Muscle layer of colon (tissue), 2 donors: Measurements from ENCODE around the gene KATNAL1.

ENCODE experiments used
- H3K27ac ChIP-seq: one replicate; pipeline ENCODE4 v1.7.0; 2013; ENCODE audit warnings: low read depth, mild to moderate bottlenecking, low read length, moderate library complexity
- H3K27me3 ChIP-seq, 2 donors: one replicate each; pipeline ENCODE4 v1.7.0; 2013; ENCODE audit warnings: low read length in 2 of 2, mild to moderate bottlenecking in 2 of 2; ENCODE audit not compliant: insufficient read depth in 2 of 2, control insufficient read depth in 1 of 2
- H3K36me3 ChIP-seq: one replicate; pipeline ENCODE4 v1.7.0; 2013; ENCODE audit warnings: mild to moderate bottlenecking, low read length; ENCODE audit not compliant: insufficient read depth
- H3K4me1 ChIP-seq: one replicate; pipeline ENCODE4 v1.7.0; 2013; ENCODE audit warnings: mild to moderate bottlenecking, low read length; ENCODE audit not compliant: insufficient read depth
- H3K4me3 ChIP-seq, 2 donors: one replicate each; pipeline ENCODE4 v1.7.0; 2013; ENCODE audit warnings: low read length in 2 of 2, low read depth in 1 of 2, mild to moderate bottlenecking in 1 of 2, moderate library complexity in 1 of 2
- H3K9ac ChIP-seq: one replicate; pipeline ENCODE4 v1.7.0; 2013; ENCODE audit warnings: low read length
- H3K9me3 ChIP-seq: one replicate; pipeline ENCODE4 v1.7.0; 2013; ENCODE audit warnings: mild to moderate bottlenecking, low read length
- donor health status: abdominal sarcoma.
- donor health status: Adenocarcinoma of cecum.

Gene KATNAL1

DNA sequence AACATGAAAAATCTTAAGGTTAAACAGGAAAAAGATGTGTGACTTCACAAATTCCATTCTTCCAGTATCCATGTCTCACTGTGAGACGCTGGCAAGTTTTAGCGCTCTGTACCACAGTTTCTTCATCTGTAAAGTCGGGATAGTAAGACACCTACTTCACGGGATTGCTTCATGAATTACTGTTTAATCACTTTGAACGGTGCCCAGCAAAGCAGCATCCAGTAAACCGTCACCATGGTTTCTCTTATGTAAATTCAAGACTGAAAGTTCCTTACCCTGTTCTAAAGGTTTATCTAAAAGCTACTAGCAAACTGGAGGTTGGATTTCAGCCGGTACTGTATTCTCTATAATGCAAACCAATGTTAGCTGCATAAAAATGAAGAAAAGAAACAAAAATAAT, 53.5 kb downstream of the KATNAL1 start:
- H3K9ac ChIP-seq = no peak overlapping the region
- H3K27me3 ChIP-seq = no peaks in the 10 kb centered on the region
- H3K27ac ChIP-seq = no peak overlapping the region
- no peak overlapping the region for H3K4me3 ChIP-seq
- H3K36me3 ChIP-seq = peaks cover 6% of the 10 kb centered on the region
- peaks cover 21% of the 10 kb centered on the region for H3K4me1 ChIP-seq
- peaks cover 3% of the 10 kb centered on the region for H3K9me3 ChIP-seq

DNA sequence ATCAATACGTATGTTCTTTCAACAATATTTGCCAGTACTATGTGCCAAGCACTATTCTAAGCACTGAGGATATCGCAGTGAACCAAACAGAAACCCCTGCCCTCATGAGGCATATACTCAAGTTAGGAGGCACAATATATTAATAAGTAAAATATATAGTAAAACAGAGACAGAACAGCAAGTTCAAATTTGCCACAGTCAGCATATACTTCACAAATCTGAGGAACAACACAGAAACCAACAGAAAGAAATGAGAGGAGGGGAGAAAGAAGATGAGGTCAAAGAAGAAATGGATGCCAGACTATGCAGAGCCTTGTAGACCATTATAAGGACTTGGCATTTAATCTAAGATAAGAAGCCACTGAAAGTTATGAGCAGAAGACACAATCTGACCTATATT, 59.9 kb downstream of the KATNAL1 start:
- H3K4me1 ChIP-seq = no peaks in the 10 kb centered on the region
- H3K9me3 ChIP-seq = peaks cover 3% of the 10 kb centered on the region
- H3K27ac ChIP-seq = no peak overlapping the region
- no peaks in the 10 kb centered on the region for H3K36me3 ChIP-seq
- H3K9ac ChIP-seq = no peak overlapping the region
- H3K4me3 ChIP-seq = no peak overlapping the region
- no peaks in the 10 kb centered on the region for H3K27me3 ChIP-seq

DNA sequence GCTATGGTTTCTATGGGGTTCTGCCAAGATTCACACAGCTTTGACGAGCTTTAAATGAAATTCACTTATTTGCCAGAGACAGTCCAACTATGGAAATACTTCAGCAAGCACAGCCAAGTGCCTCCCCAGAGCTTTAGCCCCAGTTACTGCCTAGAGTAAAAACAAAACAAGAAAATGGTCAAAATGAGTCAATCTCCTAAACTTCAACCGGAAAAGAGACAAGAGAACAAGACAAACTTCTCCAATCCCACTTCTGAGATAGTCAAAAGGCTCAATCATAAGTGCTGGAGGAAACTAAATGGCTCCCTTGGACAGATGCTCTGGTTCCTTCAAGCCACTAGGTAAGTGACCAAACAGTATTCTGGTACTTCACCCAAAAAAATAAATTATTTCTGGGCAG, 65.8 kb downstream of the KATNAL1 start:
- Histone ChIP-seq H3K9me3 (no peaks in the 10 kb centered on the region), H3K4me1 (peaks cover 6% of the 10 kb centered on the region), H3K27ac (no peak overlapping the region), H3K27me3 (no peaks in the 10 kb centered on the region), H3K4me3 (no peak overlapping the region), H3K36me3 (no peaks in the 10 kb centered on the region), H3K9ac (no peak overlapping the region)

DNA sequence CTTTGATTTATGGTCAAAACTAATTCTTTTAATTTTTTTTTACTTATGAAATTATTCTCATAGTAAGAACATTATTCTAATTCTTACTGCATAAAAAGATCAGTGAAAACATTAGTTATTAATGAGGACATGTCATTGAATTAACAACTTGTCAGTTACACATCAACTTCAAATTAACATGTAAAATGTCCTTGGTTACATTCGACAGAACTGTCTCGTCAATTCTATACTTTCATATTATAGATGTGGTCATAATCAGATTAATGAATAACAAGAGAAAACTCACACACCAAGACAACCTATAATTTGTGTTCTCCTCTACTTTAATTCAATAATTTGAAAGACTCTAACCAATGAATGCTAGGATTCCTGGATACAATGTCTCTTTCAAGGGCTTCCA, 66.7 kb downstream of the KATNAL1 start:
- no peak overlapping the region for H3K27ac ChIP-seq
- no peak overlapping the region for H3K4me3 ChIP-seq
- H3K4me1 ChIP-seq = peaks cover 6% of the 10 kb centered on the region
- H3K27me3 ChIP-seq = no peaks in the 10 kb centered on the region
- no peak overlapping the region for H3K9ac ChIP-seq
- H3K9me3 ChIP-seq = no peaks in the 10 kb centered on the region
- H3K36me3 ChIP-seq = no peaks in the 10 kb centered on the region

DNA sequence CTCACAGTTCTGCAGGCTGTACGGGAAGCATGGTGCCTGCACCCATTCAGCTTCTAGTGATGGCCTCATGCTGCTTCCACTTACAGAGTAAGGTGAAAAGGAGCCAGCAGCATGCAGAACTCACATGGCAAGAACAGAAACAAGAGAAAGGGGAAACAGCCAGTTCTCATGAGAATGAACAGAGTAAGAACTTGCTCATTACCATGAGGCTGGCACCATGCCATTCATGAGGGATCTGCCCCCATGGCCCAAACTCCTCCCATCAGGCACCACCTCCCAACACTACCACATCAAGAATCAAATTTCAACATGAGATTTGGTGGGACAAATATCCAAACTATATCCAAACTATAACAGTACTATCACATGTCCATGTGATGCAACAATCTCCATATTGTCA, 72.1 kb downstream of the KATNAL1 start:
- H3K27me3 ChIP-seq = no peaks in the 10 kb centered on the region
- H3K36me3 ChIP-seq = peaks cover 9% of the 10 kb centered on the region
- no peaks in the 10 kb centered on the region for H3K4me1 ChIP-seq
- H3K4me3 ChIP-seq = no peak overlapping the region
- H3K9ac ChIP-seq = no peak overlapping the region
- H3K9me3 ChIP-seq = no peaks in the 10 kb centered on the region
- no peak overlapping the region for H3K27ac ChIP-seq

DNA sequence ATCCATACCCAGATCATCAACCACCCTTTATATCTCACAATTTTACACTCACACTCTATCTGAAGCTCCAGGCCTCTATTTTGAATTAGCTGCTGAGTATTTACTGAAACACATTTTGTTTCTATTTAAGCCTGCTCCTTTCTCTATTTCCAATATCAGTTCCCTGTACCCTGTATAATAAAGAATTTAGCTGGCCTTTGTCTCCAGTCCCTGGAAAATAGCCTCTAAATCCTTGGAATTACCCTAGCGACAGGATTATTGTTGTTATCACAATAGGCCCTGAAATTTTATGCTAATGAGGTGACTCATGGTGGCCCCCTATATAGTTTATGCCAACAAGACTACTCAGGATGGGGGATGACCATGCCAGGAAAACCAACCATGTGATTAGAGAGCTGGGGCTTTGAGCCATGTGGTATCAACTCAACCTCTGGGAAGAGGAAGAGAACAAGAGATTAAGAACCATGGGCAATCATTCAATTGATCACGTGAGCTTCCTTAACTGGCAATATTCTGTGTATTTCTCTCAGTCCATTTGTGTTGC, 72.7 kb downstream of the KATNAL1 start:
- H3K4me1 ChIP-seq = no peaks in the 10 kb centered on the region
- H3K4me3 ChIP-seq = no peak overlapping the region
- H3K9ac ChIP-seq = no peak overlapping the region
- peaks cover 12% of the 10 kb centered on the region for H3K36me3 ChIP-seq
- no peak overlapping the region for H3K27ac ChIP-seq
- no peaks in the 10 kb centered on the region for H3K27me3 ChIP-seq
- H3K9me3 ChIP-seq = no peaks in the 10 kb centered on the region

DNA sequence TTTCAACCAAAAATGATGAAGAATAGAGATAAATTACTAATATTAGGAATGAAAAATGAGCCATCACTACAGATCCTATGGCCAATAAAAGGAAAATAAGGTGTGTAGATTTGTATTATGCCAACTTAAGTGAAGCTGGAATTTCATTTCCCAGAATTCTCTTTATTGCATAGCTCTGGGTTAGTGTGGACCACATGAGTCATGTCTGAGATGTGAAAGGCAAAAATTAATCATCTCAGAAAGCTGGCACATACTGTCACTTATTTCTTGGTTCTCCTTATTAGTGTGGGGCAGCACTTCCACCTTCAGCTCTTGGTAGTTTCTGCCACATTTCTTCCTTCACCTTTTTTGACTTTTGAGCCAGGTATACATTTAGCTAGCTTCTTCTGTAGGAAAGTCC, 82.6 kb downstream of the KATNAL1 start:
- Histone ChIP-seq H3K27ac (no peak overlapping the region), H3K4me3 (no peak overlapping the region), H3K9me3 (peaks cover 5% of the 10 kb centered on the region), H3K27me3 (no peaks in the 10 kb centered on the region), H3K36me3 (peaks cover 31% of the 10 kb centered on the region), H3K9ac (no peak overlapping the region), H3K4me1 (no peaks in the 10 kb centered on the region)

DNA sequence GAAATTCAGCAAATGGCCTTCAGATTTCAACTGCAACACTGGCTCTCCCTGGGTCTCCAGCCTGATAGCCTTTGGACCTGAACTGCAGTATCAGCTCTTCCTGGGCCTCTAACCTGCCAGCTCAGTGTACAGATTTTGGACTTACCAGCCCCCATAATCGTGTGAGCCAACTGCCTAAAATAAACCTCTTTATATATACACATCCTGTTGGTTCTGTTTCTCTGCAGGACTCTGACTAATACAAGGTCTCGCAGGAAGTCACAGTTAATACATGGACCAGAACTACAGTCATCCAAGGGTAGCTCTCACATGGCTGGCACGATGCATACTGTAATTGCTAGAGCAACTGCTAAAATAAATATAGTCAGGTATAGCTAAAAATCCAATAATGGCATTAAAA, 85.1 kb downstream of the KATNAL1 start:
- H3K27me3 ChIP-seq = no peaks in the 10 kb centered on the region

DNA sequence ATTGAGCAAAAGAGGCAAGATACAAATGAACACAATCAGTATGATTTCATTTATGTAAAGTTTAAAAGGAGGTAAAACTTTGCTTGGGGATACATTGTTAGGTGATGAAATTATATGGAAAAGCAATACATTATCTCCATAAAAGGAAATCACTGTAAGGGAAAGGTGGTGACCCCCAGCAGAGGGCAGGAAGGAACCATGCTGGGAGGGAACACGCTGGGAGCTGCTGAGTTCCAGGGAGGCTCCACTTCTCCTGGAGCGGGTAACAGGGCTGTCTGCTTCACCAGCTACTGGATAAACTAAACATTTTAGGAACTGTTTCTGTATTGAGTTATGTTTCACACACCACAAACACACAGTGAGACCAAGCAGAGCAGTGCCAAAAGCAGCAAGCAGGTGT, 91.2 kb downstream of the KATNAL1 start:
- peaks cover 10% of the 10 kb centered on the region for H3K4me1 ChIP-seq
- H3K9me3 ChIP-seq = no peaks in the 10 kb centered on the region
- no peak overlapping the region for H3K4me3 ChIP-seq
- H3K36me3 ChIP-seq = peaks cover 5% of the 10 kb centered on the region
- no peak overlapping the region for H3K9ac ChIP-seq
- H3K27me3 ChIP-seq = no peaks in the 10 kb centered on the region
- peak overlapping the region; percentile 53 for H3K27ac ChIP-seq

More for the DNA sequence above, 85.1 kb downstream of the KATNAL1 start:
- no peaks in the 10 kb centered on the region for H3K4me1 ChIP-seq
- H3K9ac ChIP-seq = no peak overlapping the region
- no peak overlapping the region for H3K4me3 ChIP-seq
- H3K36me3 ChIP-seq = peaks cover 17% of the 10 kb centered on the region
- H3K27ac ChIP-seq = no peak overlapping the region
- peaks cover 5% of the 10 kb centered on the region for H3K9me3 ChIP-seq

DNA sequence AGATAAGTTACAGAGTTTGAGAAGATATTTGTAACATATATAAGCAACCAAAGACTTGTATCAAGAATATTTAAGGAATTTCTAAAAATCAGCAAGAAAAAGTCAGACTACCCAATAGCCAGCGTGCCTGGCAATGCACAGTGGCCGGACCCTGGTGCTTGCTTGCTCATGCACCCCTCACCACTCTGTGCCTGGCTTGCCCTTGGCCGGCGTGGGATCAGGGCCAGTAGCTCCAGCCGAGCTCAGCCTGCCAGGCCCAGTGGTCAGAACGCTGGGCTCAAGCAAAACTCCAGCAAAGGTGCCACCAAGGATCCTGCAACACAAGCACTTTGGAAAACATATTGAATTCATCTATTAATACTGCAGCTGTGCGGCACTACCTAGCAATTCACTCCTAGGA, 95.1 kb downstream of the KATNAL1 start:
- Histone ChIP-seq H3K27ac (no peak overlapping the region), H3K4me3 (no peak overlapping the region), H3K27me3 (no peaks in the 10 kb centered on the region), H3K4me1 (peaks cover 10% of the 10 kb centered on the region), H3K9ac (no peak overlapping the region), H3K36me3 (peaks cover 12% of the 10 kb centered on the region), H3K9me3 (no peaks in the 10 kb centered on the region)

DNA sequence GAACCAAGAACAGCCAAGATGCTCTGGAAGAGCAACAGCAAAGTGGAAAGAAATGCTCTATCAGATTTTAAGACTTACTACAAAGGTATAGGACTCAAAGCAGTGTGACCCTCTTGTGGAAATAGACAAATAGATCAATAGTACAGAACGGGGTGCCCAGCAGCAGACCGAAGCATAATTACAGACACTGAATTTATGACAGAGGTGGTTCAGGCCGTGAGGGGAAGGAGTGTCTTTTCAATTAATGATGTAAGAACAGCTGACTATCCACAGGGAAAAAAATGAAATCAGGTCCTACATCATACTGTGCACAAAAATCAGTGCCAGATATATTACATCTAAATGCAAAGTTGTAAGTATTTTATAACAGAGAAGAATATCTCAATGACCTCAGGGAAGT, 95.6 kb downstream of the KATNAL1 start:
- H3K27me3 ChIP-seq = no peaks in the 10 kb centered on the region
- peaks cover 9% of the 10 kb centered on the region for H3K4me1 ChIP-seq
- no peak overlapping the region for H3K9ac ChIP-seq
- peaks cover 16% of the 10 kb centered on the region for H3K36me3 ChIP-seq
- no peak overlapping the region for H3K27ac ChIP-seq
- no peak overlapping the region for H3K4me3 ChIP-seq
- no peaks in the 10 kb centered on the region for H3K9me3 ChIP-seq

DNA sequence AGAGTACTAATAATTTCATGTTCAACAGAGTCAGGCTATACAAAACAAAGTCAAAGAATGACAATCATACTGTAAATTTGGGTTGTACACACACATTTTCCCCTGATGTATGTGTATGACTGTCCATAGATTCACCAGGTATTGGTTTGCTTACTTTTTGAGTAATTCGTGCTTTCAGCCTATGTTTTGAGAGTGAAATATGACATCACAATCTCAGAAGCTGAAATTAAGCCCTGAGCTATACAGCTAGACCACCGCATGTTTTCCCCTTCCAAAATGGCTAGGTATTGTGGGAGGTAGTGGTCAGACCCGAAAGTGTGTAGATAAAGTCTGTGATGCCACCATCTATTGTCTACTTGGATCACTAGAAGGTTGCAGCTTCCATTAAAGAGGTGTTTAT, 102.8 kb downstream of the KATNAL1 start:
- Histone ChIP-seq H3K27me3 (no peaks in the 10 kb centered on the region), H3K9me3 (no peaks in the 10 kb centered on the region), H3K27ac (no peak overlapping the region), H3K36me3 (peaks cover 30% of the 10 kb centered on the region), H3K4me3 (no peak overlapping the region), H3K9ac (no peak overlapping the region), H3K4me1 (no peaks in the 10 kb centered on the region)
